BE2C (cell line): ENCODE results near the gene MALRD1.

Source experiments
- DNase-seq: peaks from one replicate; pipeline ENCODE4 v3.0.0-alpha.2; 2020
- H3K27me3 ChIP-seq: fragments of 250-450 bp; sonication (Bioruptor Pico); 2 replicates; pipeline ENCODE4 v1.5.1; 2020; ENCODE audit warnings: mild to moderate bottlenecking
- H3K36me3 ChIP-seq: fragments of 250-450 bp; sonication (Bioruptor Pico); 2 replicates; pipeline ENCODE4 v1.5.1; 2020; ENCODE audit warnings: mild to moderate bottlenecking
- H3K4me1 ChIP-seq: fragments of 250-450 bp; sonication (Bioruptor Pico); 2 replicates; pipeline ENCODE4 v1.5.1; 2020
- H3K4me3 ChIP-seq: 2 replicates; pipeline ENCODE4 v1.5.1; 2011; ENCODE audit warnings: low read depth, low read length
- H3K9me3 ChIP-seq: fragments of 250-450 bp; sonication (Bioruptor Pico); 2 replicates; pipeline ENCODE4 v1.5.1; 2020
- CTCF ChIP-seq: IDR thresholded peaks from 2 replicates; pipeline ENCODE4 v1.5.1; 2012; ENCODE audit warnings: mild to moderate bottlenecking, low read depth, low read length

MALRD1 gene

GRCh38 chr10:19302117-19302516 is 253.5 kb downstream of the MALRD1 start:
- H3K36me3 ChIP-seq, result no peaks in the 10 kb centered on the region
- no peak overlapping the region for H3K4me3 ChIP-seq
- TF ChIP-seq CTCF, result no peak
- no peak for DNase-seq
- H3K4me1 ChIP-seq, result no peaks in the 10 kb centered on the region
- no peaks in the 10 kb centered on the region for H3K27me3 ChIP-seq
- H3K9me3 ChIP-seq, result no peaks in the 10 kb centered on the region

- no peak for TF ChIP-seq CTCF
- no peaks in the 10 kb centered on the region for H3K27me3 ChIP-seq
- DNase-seq, result no peak
- H3K9me3 ChIP-seq, result no peaks in the 10 kb centered on the region
- no peaks in the 10 kb centered on the region for H3K36me3 ChIP-seq
- H3K4me3 ChIP-seq, result no peak overlapping the region
- no peaks in the 10 kb centered on the region for H3K4me1 ChIP-seq
These were observed 261.5 kb downstream of the MALRD1 start for GRCh38 chr10:19310066-19310465.

- Histone ChIP-seq H3K9me3 (no peaks in the 10 kb centered on the region), H3K4me3 (no peak overlapping the region), H3K27me3 (no peaks in the 10 kb centered on the region), H3K4me1 (no peaks in the 10 kb centered on the region), H3K36me3 (no peaks in the 10 kb centered on the region)
- TF ChIP-seq CTCF, result no peak
- no peak for DNase-seq
These were observed 267.7 kb downstream of the MALRD1 start for GRCh38 chr10:19316204-19316870.

GRCh38 chr10:19317952-19318351 is 269.4 kb downstream of the MALRD1 start:
- DNase-seq, result no peak
- Histone ChIP-seq H3K4me1 (no peaks in the 10 kb centered on the region), H3K4me3 (no peak overlapping the region), H3K36me3 (no peaks in the 10 kb centered on the region), H3K27me3 (no peaks in the 10 kb centered on the region), H3K9me3 (no peaks in the 10 kb centered on the region)
- TF ChIP-seq CTCF, result no peak

- H3K4me3 ChIP-seq, result no peak overlapping the region
- no peaks in the 10 kb centered on the region for H3K4me1 ChIP-seq
- H3K9me3 ChIP-seq, result no peaks in the 10 kb centered on the region
- H3K36me3 ChIP-seq, result no peaks in the 10 kb centered on the region
- DNase-seq, result no peak
- TF ChIP-seq CTCF, result no peak
- no peaks in the 10 kb centered on the region for H3K27me3 ChIP-seq
These were observed 277.0 kb downstream of the MALRD1 start for GRCh38 chr10:19325581-19325980.

GRCh38 chr10:19328582-19328981 is 280.0 kb downstream of the MALRD1 start:
- Histone ChIP-seq H3K36me3 (no peaks in the 10 kb centered on the region), H3K9me3 (no peaks in the 10 kb centered on the region), H3K27me3 (no peaks in the 10 kb centered on the region), H3K4me3 (no peak overlapping the region), H3K4me1 (no peaks in the 10 kb centered on the region)
- no peak for TF ChIP-seq CTCF
- no peak for DNase-seq
